NCI-H774 (cell line): ENCODE data around the gene GNPDA1.
"Not testable (repeated sequence)": the region's sequence is repeated elsewhere in the genome, so short reads cannot be mapped to it uniquely, and the experiment has no call there.

Source experiments
- DNase-seq: peaks from one replicate; lab custom pipeline; 2025; lab: John Stamatoyannopoulos, UW

GNPDA1 gene

GRCh38 chr5:142012792-142013388, at the start of gene GNPDA1:
TSS of gene GNPDA1 (minus strand) at chr5:142013027. CDS start at chr5:142012035, 992 bp downstream.
- peak; percentile 64 for DNase-seq

DNA sequence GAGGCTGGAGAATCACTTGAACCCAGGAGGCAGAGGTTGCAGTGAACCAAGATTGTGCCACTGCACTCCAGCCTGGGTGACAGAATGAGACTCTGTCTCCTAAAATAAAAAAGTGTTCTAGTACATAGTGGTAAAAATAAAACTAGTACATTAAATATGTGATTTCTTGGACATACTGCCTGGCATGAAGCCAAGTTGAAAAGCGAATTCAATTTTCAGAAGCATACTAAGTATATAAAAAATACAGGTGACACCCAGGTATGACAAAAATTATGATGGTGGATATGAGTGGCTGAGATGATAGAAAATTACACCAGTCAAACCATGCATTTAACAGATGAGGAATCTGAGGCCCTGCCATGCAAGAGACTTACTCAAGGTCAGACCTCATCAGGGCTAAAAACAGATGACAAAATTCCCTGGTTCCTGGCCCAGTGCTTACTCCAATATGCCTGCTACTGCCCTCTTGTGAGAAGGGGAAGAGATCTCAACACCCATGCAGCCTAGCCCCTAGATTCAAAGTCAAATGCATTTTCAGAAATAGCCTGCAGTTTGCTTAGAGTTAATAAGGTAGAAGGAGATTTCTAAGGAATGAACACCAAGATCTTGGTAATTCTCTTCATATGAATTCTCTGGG, 46.6 kb upstream of the GNPDA1 start:
- DNase-seq: no peak

- DNase-seq: no peak
Observed at GRCh38 chr5:142057697-142058056, 44.9 kb upstream of the GNPDA1 start.

GRCh38 chr5:142056816-142057696, 44.2 kb upstream of the GNPDA1 start:
- no peak for DNase-seq

- no peak for DNase-seq
Observed at GRCh38 chr5:142055301-142055700, 42.5 kb upstream of the GNPDA1 start.

- no peak for DNase-seq
Observed at GRCh38 chr5:142053426-142054151, 40.8 kb upstream of the GNPDA1 start.

GRCh38 chr5:142052026-142052425, 39.2 kb upstream of the GNPDA1 start:
- not testable (repeated sequence) for DNase-seq

- no peak for DNase-seq
Observed at GRCh38 chr5:142048272-142048671, 35.4 kb upstream of the GNPDA1 start.

DNA sequence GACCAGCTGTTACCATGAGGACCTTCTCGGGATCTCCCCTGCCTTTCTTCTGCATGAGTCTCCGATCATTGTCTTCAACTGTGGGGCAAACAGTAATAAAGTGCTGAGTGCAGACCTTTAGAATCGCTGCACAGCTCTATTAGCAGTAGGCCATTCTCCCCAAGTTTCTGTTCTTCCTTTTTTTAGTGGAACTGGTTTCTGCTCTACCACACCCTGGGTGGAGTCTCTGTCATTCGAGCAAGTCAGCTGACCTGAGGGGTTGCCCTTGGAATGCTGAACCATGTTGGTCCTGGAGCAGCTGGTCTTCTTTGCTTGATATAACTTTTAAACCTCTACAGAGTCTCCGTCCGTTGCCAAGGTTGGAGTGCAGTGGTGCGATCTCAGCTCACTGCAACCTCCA, 33.4 kb upstream of the GNPDA1 start:
- DNase-seq: no peak

DNA sequence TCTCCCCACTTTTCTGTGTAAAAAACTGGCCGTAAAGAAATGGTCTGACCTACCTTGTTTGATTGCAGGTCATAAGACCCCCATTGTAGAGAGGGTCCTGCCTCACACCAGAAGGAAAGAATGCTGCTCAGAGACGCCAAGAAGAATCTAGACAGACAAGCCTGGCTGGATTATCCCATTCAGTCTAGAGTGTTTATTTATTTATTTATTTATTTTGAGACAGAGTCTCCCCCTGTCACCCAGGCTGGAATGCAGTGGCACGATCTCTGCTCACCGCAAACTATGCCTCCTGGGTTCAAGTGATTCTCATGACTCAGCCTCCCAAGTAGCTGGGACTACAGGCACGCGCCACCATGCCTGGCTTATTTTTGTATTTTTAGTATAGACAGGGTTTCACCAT, 28.1 kb upstream of the GNPDA1 start:
- DNase-seq: not testable (repeated sequence)

- DNase-seq: no peak
Observed at GRCh38 chr5:142040285-142040684, 27.5 kb upstream of the GNPDA1 start.

GRCh38 chr5:142038735-142039134, 25.9 kb upstream of the GNPDA1 start:
- DNase-seq: no peak

GRCh38 chr5:142037599-142037998, 24.8 kb upstream of the GNPDA1 start:
- not testable (repeated sequence) for DNase-seq

DNA sequence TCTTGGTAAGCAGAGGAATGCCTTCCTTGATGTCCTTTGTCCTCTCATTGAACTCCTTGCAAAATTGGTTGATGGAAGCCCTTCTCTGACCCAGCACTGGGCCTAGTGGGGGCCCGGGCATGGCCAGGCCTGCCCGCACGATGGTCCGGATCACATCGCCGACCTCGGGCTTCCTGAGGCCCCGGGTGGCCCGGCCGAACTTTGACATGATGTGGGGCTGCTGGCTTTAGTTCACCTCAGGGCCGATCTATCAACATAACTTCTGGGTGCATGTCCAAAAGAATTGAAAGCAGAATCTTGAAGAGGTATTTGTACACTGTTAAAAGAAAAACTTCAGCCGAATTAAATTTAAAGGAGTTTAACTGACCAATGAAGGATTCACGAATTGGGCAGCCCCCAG, 24.1 kb upstream of the GNPDA1 start:
- DNase-seq: no peak

- no peak for DNase-seq
Observed at GRCh38 chr5:142034994-142035393, 22.2 kb upstream of the GNPDA1 start.

DNA sequence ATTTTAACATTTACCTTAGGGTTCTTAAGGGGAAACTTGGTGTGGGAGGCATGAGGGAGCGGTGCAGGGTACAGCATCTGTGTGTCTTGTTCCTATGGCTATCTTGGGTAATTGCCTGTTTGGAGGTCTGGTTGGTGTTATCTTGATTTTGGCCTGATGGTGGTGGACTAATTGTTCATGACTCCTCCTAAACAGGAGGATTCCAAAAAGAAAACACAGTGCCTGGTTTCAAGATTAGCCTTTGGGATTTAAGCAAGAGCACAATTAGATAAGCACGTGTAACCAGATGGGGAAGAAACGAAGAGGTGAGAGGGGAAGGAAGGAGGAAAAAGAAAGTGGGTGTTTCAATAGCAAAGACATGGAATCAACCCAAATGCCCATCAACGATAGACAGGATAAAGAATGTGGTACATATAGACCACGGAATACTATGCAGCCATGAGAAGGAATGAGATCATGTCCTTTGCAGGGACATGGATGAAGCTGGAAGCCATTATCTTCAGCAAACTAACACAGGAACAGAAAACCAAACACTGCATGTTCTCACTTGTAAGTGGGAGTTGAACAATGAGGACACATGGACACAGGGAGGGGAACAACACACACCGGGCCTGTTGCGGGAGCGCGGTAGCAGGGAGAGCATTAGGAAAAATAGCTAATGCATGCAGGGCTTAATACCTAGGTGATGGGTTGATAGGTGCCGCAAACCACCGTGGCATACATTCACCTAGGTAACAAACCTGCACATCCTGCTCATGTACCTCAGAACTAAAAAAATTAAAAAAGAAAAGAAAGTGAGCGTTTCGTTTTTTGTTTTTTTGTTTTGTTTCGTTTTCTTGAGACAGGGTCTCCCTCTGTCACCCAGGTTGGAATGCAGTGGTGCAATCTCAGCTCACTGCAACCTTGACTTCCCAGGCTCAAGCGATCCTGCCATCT, 21.1 kb upstream of the GNPDA1 start:
- not testable (repeated sequence) for DNase-seq

GRCh38 chr5:142032747-142033631, 20.2 kb upstream of the GNPDA1 start:
- DNase-seq: peak; percentile 11

GRCh38 chr5:142032150-142032549, 19.3 kb upstream of the GNPDA1 start:
- no peak for DNase-seq

GRCh38 chr5:142025637-142026036, 12.8 kb upstream of the GNPDA1 start:
- no peak for DNase-seq

DNA sequence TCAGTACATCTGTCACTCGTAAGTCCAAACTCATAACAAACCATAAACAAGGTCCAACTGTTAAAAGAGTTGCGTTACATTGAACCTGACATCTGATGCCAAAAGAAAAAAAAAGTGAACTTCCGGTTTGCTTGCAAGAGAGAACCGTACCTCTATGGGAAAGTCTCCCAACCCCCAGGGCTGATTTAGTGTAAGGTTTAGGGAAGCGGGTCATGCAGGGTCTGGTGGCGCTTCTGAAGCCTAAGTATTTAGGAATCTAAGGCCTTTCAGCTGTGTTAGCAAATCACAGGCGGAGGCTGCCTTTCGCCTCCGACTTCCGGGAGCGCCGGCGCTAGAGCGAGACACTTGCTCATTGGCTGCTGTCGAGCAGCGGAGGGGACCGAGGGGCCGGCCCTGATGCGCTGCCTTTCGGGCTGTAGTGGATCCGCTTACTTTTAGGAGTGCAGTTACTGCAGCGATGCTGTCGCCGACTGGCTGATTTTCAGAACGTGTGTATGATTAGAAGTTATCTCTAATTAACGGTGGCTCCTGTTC, 12.0 kb upstream of the GNPDA1 start:
- DNase-seq: peak; percentile 84
